ENCODE measurements around the gene BBS9.
A peak's percentile ranks its signal among the peaks of the same experiment; 100 is the strongest.
"Not testable (repeated sequence)": the region's sequence is repeated elsewhere in the genome, so short reads cannot be mapped to it uniquely, and the experiment has no call there.

Gene BBS9

GRCh38 chr7:33472348-33473025, 343.1 kb downstream of the BBS9 start:
- Histone ChIP-seq H3K27me3 (ENCODE audit: insufficient read depth, low read depth) (no peaks in the 10 kb centered on the region), H3K79me2 (ENCODE audit: insufficient read depth, low read depth) (no peaks in the 10 kb centered on the region), H3K4me1 (ENCODE audit: low read depth, poor library complexity, severe bottlenecking) (peaks cover 7% of the 10 kb centered on the region), H3K9ac (no peak overlapping the region), H3K27ac (no peak overlapping the region), H3K4me3 (IDR thresholded peaks at IDR 0.05; ENCODE audit: insufficient read depth, low read depth, low read length) (no peak overlapping the region), H4K20me1 (ENCODE audit: insufficient read depth) (no peaks in the 10 kb centered on the region), H3K36me3 (ENCODE audit: insufficient read depth) (no peaks in the 10 kb centered on the region), H3K4me2 (no peak overlapping the region), H2AFZ (ENCODE audit: low read depth) (no peak overlapping the region)
- no peak for TF ChIP-seq CTCF (conservative IDR thresholded peaks at IDR 0.05; ENCODE audit: low read depth, low read length)

GRCh38 chr7:33477719-33478480, 348.5 kb downstream of the BBS9 start:
- H4K20me1 ChIP-seq (ENCODE audit: insufficient read depth), result no peaks in the 10 kb centered on the region
- no peaks in the 10 kb centered on the region for H3K27me3 ChIP-seq (ENCODE audit: insufficient read depth, low read depth)
- no peaks in the 10 kb centered on the region for H3K36me3 ChIP-seq (ENCODE audit: insufficient read depth)
- H3K79me2 ChIP-seq (ENCODE audit: insufficient read depth, low read depth), result no peaks in the 10 kb centered on the region
- H3K4me2 ChIP-seq, result peak overlapping the region; percentile 60
- no peak overlapping the region for H3K9ac ChIP-seq
- no peak for TF ChIP-seq CTCF (conservative IDR thresholded peaks at IDR 0.05; ENCODE audit: low read depth, low read length)
- H2AFZ ChIP-seq (ENCODE audit: low read depth), result no peak overlapping the region
- H3K27ac ChIP-seq, result peak overlapping the region; percentile 16; the same call in 1 of the 2 replicates
- H3K4me3 ChIP-seq (IDR thresholded peaks at IDR 0.05; ENCODE audit: insufficient read depth, low read depth, low read length), result no peak overlapping the region
- peaks cover 23% of the 10 kb centered on the region for H3K4me1 ChIP-seq (ENCODE audit: low read depth, poor library complexity, severe bottlenecking)

GRCh38 chr7:33484476-33484875, 355.1 kb downstream of the BBS9 start:
- H3K9ac ChIP-seq; H3K36me3 ChIP-seq (ENCODE audit: insufficient read depth); H3K4me1 ChIP-seq (ENCODE audit: low read depth, poor library complexity, severe bottlenecking); H3K27me3 ChIP-seq (ENCODE audit: insufficient read depth, low read depth); H3K79me2 ChIP-seq (ENCODE audit: insufficient read depth, low read depth); H3K4me3 ChIP-seq (IDR thresholded peaks at IDR 0.05; ENCODE audit: insufficient read depth, low read depth, low read length); H3K4me2 ChIP-seq; H4K20me1 ChIP-seq (ENCODE audit: insufficient read depth); H2AFZ ChIP-seq (ENCODE audit: low read depth); H3K27ac ChIP-seq: not testable (repeated sequence)

- H3K9ac ChIP-seq, result no peak overlapping the region
- no peaks in the 10 kb centered on the region for H3K4me1 ChIP-seq (ENCODE audit: low read depth, poor library complexity, severe bottlenecking)
- no peak overlapping the region for H2AFZ ChIP-seq (ENCODE audit: low read depth)
- no peaks in the 10 kb centered on the region for H3K27me3 ChIP-seq (ENCODE audit: insufficient read depth, low read depth)
- H3K4me3 ChIP-seq (IDR thresholded peaks at IDR 0.05; ENCODE audit: insufficient read depth, low read depth, low read length), result no peak overlapping the region
- H3K36me3 ChIP-seq (ENCODE audit: insufficient read depth), result no peaks in the 10 kb centered on the region
- H3K4me2 ChIP-seq, result no peak overlapping the region
- H3K79me2 ChIP-seq (ENCODE audit: insufficient read depth, low read depth), result no peaks in the 10 kb centered on the region
- no peaks in the 10 kb centered on the region for H4K20me1 ChIP-seq (ENCODE audit: insufficient read depth)
- TF ChIP-seq CTCF (conservative IDR thresholded peaks at IDR 0.05; ENCODE audit: low read depth, low read length), result no peak
- no peak overlapping the region for H3K27ac ChIP-seq
These were observed 356.6 kb downstream of the BBS9 start for GRCh38 chr7:33485747-33486493.

Measured in KMS-11 (cell line).